Gastrocnemius medialis (tissue), 4 donors: ENCODE results near the gene VPS37C. TPM values are rescaled to one million over a fixed set of nuclear protein-coding genes. Genes with fewer than 3 reads are reported as not detected.
"Not testable (repeated sequence)": the region's sequence is repeated elsewhere in the genome, so short reads cannot be mapped to it uniquely, and the experiment has no call there.

Experiments
- ATAC-seq, 2 donors: fragments of 150-250 bp; one replicate each; pipeline ENCODE4 v1.9.1; 2016
- DNase-seq, 2 donors: peaks; one replicate each; pipeline ENCODE4 v3.0.0-alpha.2; 2019
- H3K27ac ChIP-seq, 4 donors: fragments of 200-600 bp; sonication (generic); 1 replicate in 1 of 4; 2 replicates in 3 of 4; pipeline ENCODE4 v1.5.1; 2016 to 2018; ENCODE audit warnings: mild to moderate bottlenecking in 2 of 4, moderate library complexity in 1 of 4
- H3K27me3 ChIP-seq, 3 donors: fragments of 200-600 bp; sonication (generic) in 2 of 3; 1 replicate in 1 of 3; 2 replicates in 2 of 3; pipeline versions ENCODE4 v1.5.1 to v1.6.0; 2016 to 2019; ENCODE audit warnings: mild to moderate bottlenecking in 1 of 3, moderate library complexity in 1 of 3
- H3K36me3 ChIP-seq, 2 donors: fragments of 200-600 bp; sonication (generic) in 1 of 2; one replicate each; pipeline ENCODE4 v1.5.1; 2017 to 2018
- H3K4me1 ChIP-seq, 2 donors: fragments of 200-600 bp; sonication (generic) in 1 of 2; one replicate each; pipeline ENCODE4 v1.5.1; 2016 to 2017; ENCODE audit warnings: mild to moderate bottlenecking in 2 of 2
- H3K4me3 ChIP-seq, 4 donors: fragments of 200-600 bp; sonication (generic) in 3 of 4; 1 replicate in 1 of 4; 2 replicates in 3 of 4; pipeline ENCODE4 v1.5.1; 2016 to 2019; ENCODE audit warnings: mild to moderate bottlenecking in 2 of 4
- H3K9me3 ChIP-seq, 3 donors: fragments of 200-600 bp; sonication (generic) in 2 of 3; 1 replicate in 1 of 3; 2 replicates in 2 of 3; pipeline ENCODE4 v1.5.1; 2016 to 2019
- CTCF ChIP-seq, 5 experiments: fragments of 450-650 bp in 3 of 5; fragments of 200-600 bp in 2 of 5; sonication (generic) in 2 of 5; IDR thresholded peaks in 4 of 5; conservative IDR thresholded peaks in 1 of 5; 1 replicate in 4 of 5; 2 replicates in 1 of 5; pipeline ENCODE4 v1.5.1; 2016 to 2019; ENCODE audit warnings: antibody characterized with exemption in 5 of 5, mild to moderate bottlenecking in 3 of 5, moderate library complexity in 3 of 5
- POLR2A ChIP-seq, 2 donors: fragments of 450-650 bp; IDR thresholded peaks; one replicate each; pipeline ENCODE4 v1.6.1; 2017; ENCODE audit warnings: antibody characterized with exemption in 2 of 2, mild to moderate bottlenecking in 2 of 2, moderate library complexity in 2 of 2
- in situ Hi-C, 4 donors: fragments of 200-750 bp; cut with MboI; loops; one replicate each; pipeline versions ENCODE4 v1.15.0 to v1.8.0; 2017; ENCODE audit warnings: low sequenced_read_pairs in 4 of 4
- intact Hi-C: fragments of 100-400 bp; cut with DNase I; formaldehyde crosslinking; loops from one replicate; pipeline ENCODE4 v1.15.1; 2023; ENCODE audit warnings: low total_unique reads
- total RNA-seq, 4 donors: library from RNA; depleted of rRNA; stranded (reverse); fragments of >200 nt; gene quantifications; one replicate each; pipeline versions ENCODE4 v1.1.0 to v1.2.3, GENCODE V29; 2016

Gene VPS37C
- total RNA-seq, 4 donors from 2014 or later = 17.7 to 27.1 (median 23.5) TPM

- Histone ChIP-seq H3K9me3 (no peaks in the 10 kb centered on the region), H3K4me3 (no peak overlapping the region), H3K27me3 (peaks cover 0 to 2% (median 0%) of the 10 kb centered on the region in 3 donors), H3K27ac (no peak overlapping the region), H3K4me1 (no peaks in the 10 kb centered on the region), H3K36me3 (no peaks in the 10 kb centered on the region)
- DNase-seq (no peak), ATAC-seq (no peak)
- in situ Hi-C loops (loop anchor here in 1 of 4 donors (25.0 kb wide), 1 partner anchor 256 kb away; the partner anchor contains the start of genes PRPF19, TMEM109 and TMEM132A), intact Hi-C loops (no loop called here)
- TF ChIP-seq POLR2A (IDR thresholded peaks at IDR 0.05) = no peak
- no peak for TF ChIP-seq CTCF (IDR thresholded peaks at IDR 0.05 in 4 of 5, conservative IDR thresholded peaks at IDR 0.05 in 1 of 5)
Observed at GRCh38 chr11:61168042-61168688, 6.9 kb upstream of the VPS37C start.

GRCh38 chr11:61166331-61166730 is 5.1 kb upstream of the VPS37C start:
- peaks cover 8 to 10% of the 10 kb centered on the region in 2 donors for H3K4me1 ChIP-seq
- H3K36me3 ChIP-seq, intact Hi-C loops, H3K4me3 ChIP-seq, H3K9me3 ChIP-seq, ATAC-seq, DNase-seq, H3K27ac ChIP-seq, H3K27me3 ChIP-seq: not testable (repeated sequence)
- in situ Hi-C loops = loop anchor here in 1 of 4 donors (25.0 kb wide), 1 partner anchor 254 kb away; the partner anchor contains the start of genes PRPF19, TMEM109 and TMEM132A

GRCh38 chr11:61165785-61166184 is 4.6 kb upstream of the VPS37C start:
- H3K27me3 ChIP-seq, H3K9me3 ChIP-seq, DNase-seq, intact Hi-C loops, H3K4me3 ChIP-seq, H3K36me3 ChIP-seq, ATAC-seq, H3K27ac ChIP-seq: not testable (repeated sequence)
- H3K4me1 ChIP-seq = peaks cover 8 to 10% of the 10 kb centered on the region in 2 donors
- in situ Hi-C loops = loop anchor here in 1 of 4 donors (25.0 kb wide), 1 partner anchor 253 kb away; the partner anchor contains the start of genes PRPF19, TMEM109 and TMEM132A

- in situ Hi-C loops = loop anchor here in 1 of 4 donors (25.0 kb wide), 1 partner anchor 253 kb away; the partner anchor contains the start of genes PRPF19, TMEM109 and TMEM132A
- no peak overlapping the region for H3K27ac ChIP-seq
- intact Hi-C loops = no loop called here
- peaks cover 0 to 2% (median 0%) of the 10 kb centered on the region in 3 donors for H3K27me3 ChIP-seq
- TF ChIP-seq POLR2A (IDR thresholded peaks at IDR 0.05) (no peak), CTCF (IDR thresholded peaks at IDR 0.05 in 4 of 5, conservative IDR thresholded peaks at IDR 0.05 in 1 of 5) (no peak)
- peaks cover 15 to 17% of the 10 kb centered on the region in 2 donors for H3K4me1 ChIP-seq
- no peak overlapping the region for H3K4me3 ChIP-seq
- DNase-seq (no peak), ATAC-seq (no peak)
- H3K9me3 ChIP-seq = no peaks in the 10 kb centered on the region
- H3K36me3 ChIP-seq = no peaks in the 10 kb centered on the region
Observed at GRCh38 chr11:61164606-61165424, 3.6 kb upstream of the VPS37C start.

- in situ Hi-C loops = loop anchor here in 1 of 4 donors (25.0 kb wide), 1 partner anchor 252 kb away; the partner anchor contains the start of genes PRPF19, TMEM109 and TMEM132A
Observed at GRCh38 chr11:61163714-61164605, 2.7 kb upstream of the VPS37C start.

More at GRCh38 chr11:61163714-61164605, 2.7 kb upstream of the VPS37C start:
- Histone ChIP-seq H3K4me1 (peaks cover 15 to 23% of the 10 kb centered on the region in 2 donors), H3K27ac (no peak overlapping the region), H3K27me3 (peaks cover 0 to 1% (median 0%) of the 10 kb centered on the region in 3 donors), H3K9me3 (no peaks in the 10 kb centered on the region), H3K4me3 (no peak overlapping the region), H3K36me3 (no peaks in the 10 kb centered on the region)
- TF ChIP-seq POLR2A (IDR thresholded peaks at IDR 0.05) (no peak), CTCF (IDR thresholded peaks at IDR 0.05 in 4 of 5, conservative IDR thresholded peaks at IDR 0.05 in 1 of 5) (no peak)
- no peak for ATAC-seq
- DNase-seq = no peak
- intact Hi-C loops = no loop called here
